HCT116 (cell line): ENCODE measurements around the gene STIM2. TPM values are rescaled to one million over a fixed set of nuclear protein-coding genes. Genes with fewer than 3 reads are reported as not detected.

Experiments used
- ATAC-seq: fragments of 200-7000 bp; cut with Tn5 transposase; 2 replicates; pipeline ENCODE4 v1.9.1; 2020; ENCODE audit warnings: mild to moderate bottlenecking, moderate library complexity
- BruUV-seq: library from RNA; stranded (reverse); fragments of 400-500 nt; replicated peaks from 2 replicates; lab custom pipeline; 2021; lab: Mats Ljungman, UMichigan
- CTCF ChIA-PET: fragments of 300-600 bp; sonication (Branson Sonifier 250); formaldehyde crosslinking; loops from one replicate; lab custom pipeline; 2021; ENCODE audit warnings: antibody characterized with exemption; lab: Charles Lee
- POLR2A ChIA-PET: fragments of 300-600, 350-600 bp; sonication (Branson Sonifier 250); formaldehyde crosslinking; loops from one replicate; lab custom pipeline; 2021; ENCODE audit warnings: antibody characterized with exemption; lab: Charles Lee
- RAD21 ChIA-PET, 2 experiments: fragments of 300-600 bp; sonication (Branson Sonifier 250); formaldehyde crosslinking; loops; one replicate each; lab custom pipeline; 2023; ENCODE audit warnings: low total read pairs in 2 of 2; ENCODE audit not compliant: uncharacterized antibody in 2 of 2, unreplicated experiment in 2 of 2, low non-redundant PET in 1 of 2; lab: Charles Lee
- DNase-seq: peaks from one replicate; pipeline ENCODE4 v3.0.0-alpha.2; 2010; ENCODE audit warnings: low read depth, low spot score
- H2AFZ ChIP-seq: fragments of 200-600 bp; shearing (Covaris generic), sonication (generic); 2 replicates; pipeline ENCODE4 v1.6.1; 2017; ENCODE audit warnings: low read depth, mixed run types, mixed read lengths, antibody characterized with exemption, low read length; ENCODE audit not compliant: poor library complexity, severe bottlenecking
- H3K27ac ChIP-seq: 2 replicates; pipeline ENCODE4 v1.5.1; 2012; ENCODE audit warnings: low read depth, low read length
- H3K27me3 ChIP-seq: fragments of 200-600 bp; sonication (generic); 2 replicates; pipeline ENCODE4 v1.6.1; 2016; ENCODE audit warnings: mixed run types, low read length, mixed read lengths; ENCODE audit not compliant: insufficient read depth
- H3K36me3 ChIP-seq, 2 experiments: fragments of 200-500 bp in 1 of 2; fragments of 200-600 bp in 1 of 2; sonication (Bioruptor generic) in 1 of 2; sonication (generic) in 1 of 2; 2 replicates each; pipeline versions ENCODE4 v1.5.1 to v1.6.1; 2014 to 2016; ENCODE audit warnings: low read length in 2 of 2, inconsistent platforms in 1 of 2, mixed read lengths in 1 of 2, mixed run types in 1 of 2; ENCODE audit not compliant: insufficient read depth in 2 of 2, control insufficient read depth in 1 of 2
- H3K4me1 ChIP-seq, 2 experiments: fragments of 200-600 bp in 1 of 2; sonication (generic) in 1 of 2; 2 replicates each; pipeline versions ENCODE4 v1.5.1 to v1.6.1; 2012 to 2017; ENCODE audit warnings: low read length in 2 of 2, inconsistent platforms in 1 of 2, mild to moderate bottlenecking in 1 of 2, mixed read lengths in 1 of 2, mixed run types in 1 of 2, moderate library complexity in 1 of 2; ENCODE audit not compliant: insufficient read depth in 2 of 2, control insufficient read depth in 1 of 2
- H3K4me2 ChIP-seq: fragments of 200-600 bp; sonication (generic); 2 replicates; pipeline ENCODE4 v1.6.1; 2017; ENCODE audit warnings: mixed run types, low read length, mixed read lengths
- H3K4me3 ChIP-seq, 2 experiments: fragments of 200-600 bp in 1 of 2; sonication (generic) in 1 of 2; replicated peaks in 1 of 2; 2 replicates each; pipeline ENCODE4 v1.5.1; 2011 to 2016; ENCODE audit warnings: low read length in 2 of 2, control low read depth in 1 of 2, low read depth in 1 of 2, mild to moderate bottlenecking in 1 of 2, mixed read lengths in 1 of 2, mixed run types in 1 of 2
- H3K79me2 ChIP-seq: fragments of 200-600 bp; sonication (generic); 2 replicates; pipeline ENCODE4 v1.6.1; 2017; ENCODE audit warnings: mild to moderate bottlenecking, mixed run types, low read length, moderate library complexity, mixed read lengths; ENCODE audit not compliant: insufficient read depth
- H3K9ac ChIP-seq: fragments of 200-600 bp; sonication (generic); 2 replicates; pipeline ENCODE4 v1.6.1; 2016; ENCODE audit warnings: low read length, mixed read lengths
- H3K9me2 ChIP-seq: fragments of 200-600 bp; sonication (generic), shearing (Covaris generic); 2 replicates; pipeline ENCODE4 v1.6.1; 2017; ENCODE audit warnings: mixed run types, mild to moderate bottlenecking, moderate library complexity; ENCODE audit not compliant: insufficient read depth
- H3K9me3 ChIP-seq, 2 experiments: fragments of 200-500 bp in 1 of 2; fragments of 200-600 bp in 1 of 2; sonication (Bioruptor generic) in 1 of 2; sonication (generic) in 1 of 2; 2 replicates each; pipeline ENCODE4 v1.6.1; 2014 to 2017; ENCODE audit warnings: low read length in 2 of 2, mixed read lengths in 2 of 2, inconsistent platforms in 1 of 2, low read depth in 1 of 2, mild to moderate bottlenecking in 1 of 2, mixed run types in 1 of 2, moderate library complexity in 1 of 2; ENCODE audit not compliant: control insufficient read depth in 1 of 2, insufficient read depth in 1 of 2
- H4K20me1 ChIP-seq: fragments of 200-600 bp; sonication (generic), shearing (Covaris generic); 2 replicates; pipeline ENCODE4 v1.6.1; 2017; ENCODE audit warnings: mixed run types, mild to moderate bottlenecking, moderate library complexity; ENCODE audit not compliant: insufficient read depth
- CTCF ChIP-seq, 3 experiments: fragments of 200-600 bp in 1 of 3; sonication (generic) in 1 of 3; IDR thresholded peaks in 2 of 3; conservative IDR thresholded peaks in 1 of 3; 2 replicates each; pipeline ENCODE4 v1.5.1; 2012 to 2017; ENCODE audit warnings: low read depth in 2 of 3, low read length in 2 of 3, antibody characterized with exemption in 1 of 3, borderline replicate concordance in 1 of 3, control low read depth in 1 of 3, mild to moderate bottlenecking in 1 of 3, mixed read lengths in 1 of 3, mixed run types in 1 of 3, moderate library complexity in 1 of 3; ENCODE audit not compliant: insufficient read depth in 1 of 3
- EZH2 ChIP-seq: fragments of 200-600 bp; sonication (generic); IDR thresholded peaks from 2 replicates; pipeline ENCODE4 v1.6.1; 2017; ENCODE audit warnings: antibody characterized with exemption, mixed run types
- EZH2phosphoT487 ChIP-seq: fragments of 200-600 bp; IDR thresholded peaks from 2 replicates; pipeline ENCODE4 v1.6.1; 2018; ENCODE audit warnings: antibody characterized with exemption, borderline replicate concordance
- MAX ChIP-seq: IDR thresholded peaks from 2 replicates; pipeline ENCODE4 v1.6.1; 2012
- POLR2A ChIP-seq: IDR thresholded peaks from 2 replicates; pipeline ENCODE4 v1.7.0; 2011; ENCODE audit warnings: borderline replicate concordance; ENCODE audit not compliant: insufficient read depth, insufficient read length; ENCODE audit errors: extremely low read depth
- REST ChIP-seq: IDR thresholded peaks from 2 replicates; pipeline ENCODE4 v1.6.1; 2012; ENCODE audit warnings: low read depth
- SP1 ChIP-seq: IDR thresholded peaks from 2 replicates; pipeline ENCODE4 v1.6.1; 2012; ENCODE audit warnings: low read depth
- SRF ChIP-seq: IDR thresholded peaks from 2 replicates; pipeline ENCODE4 v1.6.1; 2012; ENCODE audit warnings: low read depth
- TCF7L2 ChIP-seq: IDR thresholded peaks from 2 replicates; pipeline ENCODE4 v1.7.0; 2011; ENCODE audit warnings: borderline replicate concordance, inconsistent platforms; ENCODE audit not compliant: insufficient read depth, insufficient read length; ENCODE audit errors: extremely low read depth
- ZFX ChIP-seq: fragments of 450-650 bp; IDR thresholded peaks from 2 replicates; pipeline ENCODE4 v1.6.1; 2017
- intact Hi-C: fragments of 100-400 bp; cut with micrococcal nuclease; formaldehyde crosslinking; loops from 2 replicates; pipeline ENCODE4 v1.10.0; 2022
- total RNA-seq: library from RNA; stranded (reverse); gene quantifications from one replicate; pipeline ENCODE4 v1.2.1, GENCODE V29; 2021; ENCODE audit not compliant: unreplicated experiment
- TF ChIP-seq, protein P1 (sequence below): IDR thresholded peaks from 2 replicates; pipeline ENCODE4 v1.6.1; 2012

Gene STIM2
- total RNA-seq, 1 experiment from 2014 or later = 65.9 TPM

GRCh38 chr4:26842911-26843310, 17.7 kb upstream of the STIM2 start:
- Histone ChIP-seq H3K27me3 (no peaks in the 10 kb centered on the region), H3K4me1 (peaks cover 0 to 3% of the 10 kb centered on the region in 2 experiments; a peak in 1 of 4 replicates), H3K9me2 (no peaks in the 10 kb centered on the region), H3K79me2 (no peaks in the 10 kb centered on the region), H3K4me2 (no peak overlapping the region), H2AFZ (no peak overlapping the region), H3K27ac (no peak overlapping the region), H4K20me1 (no peaks in the 10 kb centered on the region), H3K4me3 (no peak overlapping the region), H3K36me3 (no peaks in the 10 kb centered on the region), H3K9me3 (no peaks in the 10 kb centered on the region), H3K9ac (no peak overlapping the region)
- no peak for TF ChIP-seq SP1
- TF ChIP-seq, protein P1, sequence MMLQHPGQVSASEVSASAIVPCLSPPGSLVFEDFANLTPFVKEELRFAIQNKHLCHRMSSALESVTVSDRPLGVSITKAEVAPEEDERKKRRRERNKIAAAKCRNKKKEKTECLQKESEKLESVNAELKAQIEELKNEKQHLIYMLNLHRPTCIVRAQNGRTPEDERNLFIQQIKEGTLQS = no peak
- TF ChIP-seq POLR2A = no peak
- TF ChIP-seq TCF7L2 = no peak
- TF ChIP-seq ZFX = no peak
- TF ChIP-seq REST = no peak
- TF ChIP-seq CTCF (IDR thresholded peaks at IDR 0.05 in 2 of 3, conservative IDR thresholded peaks at IDR 0.05 in 1 of 3; ENCODE audit: borderline replicate concordance in 1 of 3, insufficient read depth in 1 of 3, low read depth in 2 of 3, low read length in 2 of 3) = no peak
- TF ChIP-seq EZH2phosphoT487 = no peak
- TF ChIP-seq MAX = no peak
- TF ChIP-seq EZH2 = no peak
- no peak for TF ChIP-seq SRF
- no TSS peak for BruUV-seq
- POLR2A ChIA-PET = no interaction called here
- ATAC-seq (no peak), DNase-seq (no peak)
- RAD21 ChIA-PET = no interaction called here
- CTCF ChIA-PET = no interaction called here
- intact Hi-C loops = no loop called here
